SK-N-SH (cell line): ENCODE data around the gene TBCD. TPM values are rescaled to one million over a fixed set of nuclear protein-coding genes. Genes with fewer than 3 reads are reported as not detected.

ENCODE experiments used
- CTCF ChIA-PET: fragments of 300-600, 350-600 bp; formaldehyde crosslinking; extraction: SDS; loops from one replicate; lab custom pipeline; 2021; lab: Yijun Ruan, JAX
- POLR2A ChIA-PET: fragments of 350-600 bp; sonication (Branson Sonifier 250); formaldehyde crosslinking; extraction: SDS; loops from one replicate; lab custom pipeline; 2020; ENCODE audit warnings: antibody characterized with exemption, inconsistent platforms; lab: Yijun Ruan, JAX
- DNase-seq: peaks from one replicate; pipeline ENCODE4 v3.0.0; 2012
- H2AFZ ChIP-seq: fragments of 200-600 bp; sonication (generic); 2 replicates; pipeline ENCODE4 v1.8.1; 2016; ENCODE audit warnings: antibody characterized with exemption, mild to moderate bottlenecking, low read depth
- H3F3A ChIP-seq: fragments of 200-600 bp; sonication (generic); replicated peaks from 2 replicates; pipeline ENCODE3; 2016; ENCODE audit warnings: antibody characterized with exemption, mild to moderate bottlenecking; ENCODE audit not compliant: insufficient read depth
- H3K27ac ChIP-seq, 2 experiments: fragments of 200-500 bp in 1 of 2; fragments of 200-600 bp in 1 of 2; sonication (Bioruptor generic) in 1 of 2; sonication (generic), shearing (Covaris generic) in 1 of 2; 2 replicates each; pipeline versions ENCODE4 v1.5.1 to v1.6.1; 2014 to 2016; ENCODE audit warnings: low read depth in 2 of 2, inconsistent platforms in 1 of 2, low read length in 1 of 2, mild to moderate bottlenecking in 1 of 2, mixed read lengths in 1 of 2
- H3K27me3 ChIP-seq: fragments of 200-600 bp; sonication (generic), shearing (Covaris generic); 2 replicates; pipeline ENCODE4 v1.6.1; 2016; ENCODE audit warnings: mixed run types; ENCODE audit not compliant: insufficient read depth
- H3K36me3 ChIP-seq, 2 experiments: fragments of 200-500 bp in 1 of 2; fragments of 200-600 bp in 1 of 2; sonication (Bioruptor generic) in 1 of 2; sonication (generic) in 1 of 2; replicated peaks in 1 of 2; 2 replicates each; pipeline versions ENCODE3 to v1.5.1; 2014 to 2016; ENCODE audit warnings: low read length in 1 of 2, mild to moderate bottlenecking in 1 of 2; ENCODE audit not compliant: insufficient read depth in 2 of 2, control insufficient read depth in 1 of 2
- H3K4me1 ChIP-seq, 2 experiments: fragments of 200-500 bp in 1 of 2; fragments of 200-600 bp in 1 of 2; sonication (Bioruptor generic) in 1 of 2; sonication (generic), shearing (Covaris generic) in 1 of 2; 2 replicates each; pipeline versions ENCODE4 v1.5.1 to v1.6.1; 2014 to 2016; ENCODE audit warnings: low read depth in 1 of 2, low read length in 1 of 2, mixed run types in 1 of 2; ENCODE audit not compliant: insufficient read depth in 2 of 2, control insufficient read depth in 1 of 2
- H3K4me2 ChIP-seq: fragments of 200-600 bp; sonication (generic), shearing (Covaris generic); 2 replicates; pipeline ENCODE4 v1.6.1; 2017; ENCODE audit warnings: mixed run types
- H3K4me3 ChIP-seq, 2 experiments: fragments of 200-500 bp in 1 of 2; fragments of 200-600 bp in 1 of 2; sonication (Bioruptor generic) in 1 of 2; sonication (generic), shearing (Covaris generic) in 1 of 2; 2 replicates each; pipeline versions ENCODE4 v1.5.1 to v1.8.1; 2014 to 2016; ENCODE audit warnings: low read depth in 2 of 2, inconsistent platforms in 1 of 2, low read length in 1 of 2, mild to moderate bottlenecking in 1 of 2, mixed read lengths in 1 of 2, moderate library complexity in 1 of 2
- H3K79me2 ChIP-seq: fragments of 200-600 bp; sonication (generic); 2 replicates; pipeline ENCODE4 v1.8.1; 2017; ENCODE audit warnings: mild to moderate bottlenecking; ENCODE audit not compliant: insufficient read depth
- H3K9ac ChIP-seq: fragments of 200-600 bp; sonication (generic); 2 replicates; pipeline ENCODE4 v1.6.1; 2017; ENCODE audit warnings: mixed run types
- H3K9me2 ChIP-seq: fragments of 200-600 bp; sonication (generic); 2 replicates; pipeline ENCODE4 v1.6.1; 2017; ENCODE audit warnings: mixed run types
- H3K9me3 ChIP-seq: fragments of 200-600 bp; sonication (generic); 2 replicates; pipeline ENCODE4 v1.6.1; 2017; ENCODE audit warnings: mixed run types, mild to moderate bottlenecking, moderate library complexity
- H4K20me1 ChIP-seq: fragments of 200-600 bp; sonication (generic); 2 replicates; pipeline ENCODE4 v1.6.1; 2017; ENCODE audit warnings: mild to moderate bottlenecking, mixed run types; ENCODE audit not compliant: insufficient read depth
- CHD2 ChIP-seq: fragments of 150-350 bp; IDR thresholded peaks from 2 replicates; pipeline ENCODE4 v1.6.1; 2018; ENCODE audit warnings: low read length; ENCODE audit not compliant: partially characterized antibody
- CTCF ChIP-seq: fragments of 200-600 bp; sonication (generic); IDR thresholded peaks from 2 replicates; pipeline ENCODE4 v1.6.1; 2017; ENCODE audit warnings: antibody characterized with exemption, mild to moderate bottlenecking, moderate library complexity
- EP300 ChIP-seq, 2 experiments: IDR thresholded peaks; 2 replicates each; pipeline versions ENCODE4 v1.4.0 to v1.6.1; 2012; ENCODE audit warnings: borderline replicate concordance in 1 of 2, low read depth in 1 of 2, low read length in 1 of 2
- EZH2phosphoT487 ChIP-seq: fragments of 200-600 bp; sonication (generic); IDR thresholded peaks from 2 replicates; pipeline ENCODE4 v1.6.1; 2017; ENCODE audit warnings: low read depth, mixed run types, mild to moderate bottlenecking, antibody characterized with exemption, moderate library complexity, borderline replicate concordance
- FOSL2 ChIP-seq: IDR thresholded peaks from 2 replicates; pipeline ENCODE4 v1.4.0; 2012; ENCODE audit warnings: low read depth, mild to moderate bottlenecking, moderate library complexity, borderline replicate concordance
- FOXJ3 ChIP-seq: sonication (generic); formaldehyde crosslinking; IDR thresholded peaks from 2 replicates; pipeline ENCODE4 v1.5.1; 2020; ENCODE audit warnings: mild to moderate bottlenecking, missing genetic modification reagents
- FOXM1 ChIP-seq: IDR thresholded peaks from 2 replicates; pipeline ENCODE4 v1.4.0; 2012; ENCODE audit warnings: low read depth, mild to moderate bottlenecking
- JUND ChIP-seq: IDR thresholded peaks from 2 replicates; pipeline ENCODE4 v1.4.0; 2012
- MAX ChIP-seq: IDR thresholded peaks from 2 replicates; pipeline ENCODE4 v1.4.0; 2012; ENCODE audit warnings: low read depth
- MEF2A ChIP-seq: IDR thresholded peaks from 2 replicates; pipeline ENCODE4 v1.4.0; 2012; ENCODE audit warnings: low read depth, borderline replicate concordance
- NFIC ChIP-seq: IDR thresholded peaks from 2 replicates; pipeline ENCODE4 v1.4.0; 2012; ENCODE audit warnings: borderline replicate concordance
- PBX3 ChIP-seq: IDR thresholded peaks from 2 replicates; pipeline ENCODE4; 2012
- POLR2AphosphoS5 ChIP-seq: IDR thresholded peaks from 2 replicates; pipeline ENCODE4 v1.6.1; 2012; ENCODE audit warnings: low read depth, low read length
- RAD21 ChIP-seq: IDR thresholded peaks from 2 replicates; pipeline ENCODE4 v1.6.1; 2012; ENCODE audit warnings: mild to moderate bottlenecking, low read length
- REST ChIP-seq: IDR thresholded peaks from 2 replicates; pipeline ENCODE4 v1.6.1; 2012; ENCODE audit warnings: mild to moderate bottlenecking, low read depth, low read length, moderate library complexity
- RFX5 ChIP-seq: IDR thresholded peaks from 2 replicates; pipeline ENCODE4 v1.6.1; 2012; ENCODE audit warnings: mild to moderate bottlenecking, improper control_type of control experiment, low read length
- RXRA ChIP-seq: IDR thresholded peaks from 2 replicates; pipeline ENCODE4 v1.4.0; 2012; ENCODE audit warnings: low read depth, mild to moderate bottlenecking, borderline replicate concordance
- SMC3 ChIP-seq: IDR thresholded peaks from 2 replicates; pipeline ENCODE4 v1.6.1; 2012; ENCODE audit warnings: low read depth, low read length, improper control_type of control experiment
- USF1 ChIP-seq: IDR thresholded peaks from 2 replicates; pipeline ENCODE4 v1.4.0; 2012; ENCODE audit warnings: low read depth, borderline replicate concordance
- YY1 ChIP-seq: IDR thresholded peaks from 2 replicates; pipeline ENCODE4 v1.4.0; 2012; ENCODE audit warnings: low read depth, mild to moderate bottlenecking
- WGBS: methylation state at CpG from one replicate; pipeline ENCODE4 v1.1.6; 2017; ENCODE audit warnings: low lambda C conversion rate; 5-methylcytosine and 5-hydroxymethylcytosine counted together
- polyA plus RNA-seq, 3 experiments: library from polyadenylated mRNA; depleted of rRNA; stranded (reverse); fragments of >200 nt; gene quantifications; 2 replicates each; pipeline ENCODE4 v1.2.3, GENCODE V29; 2012

TBCD gene
- polyA plus RNA-seq, 1 of the 3 experiments (the other 2 are of a cell fraction): 107 TPM

GRCh38 chr17:82915757-82916027 is 163.8 kb downstream of the TBCD start:
- no peaks in the 10 kb centered on the region for H3K79me2 ChIP-seq
- no peaks in the 10 kb centered on the region for H3K9me3 ChIP-seq
- ChIA-PET CTCF (interaction anchor here (0.5 kb wide), 1 partner anchor 16 kb away, joined by 3 read pairs; no protein-coding TSS in a partner anchor), POLR2A (no interaction called here)
- no peak overlapping the region for H3K9ac ChIP-seq
- H3K4me2 ChIP-seq: no peak overlapping the region
- TF ChIP-seq NFIC: no peak
- no peak for TF ChIP-seq JUND
- TF ChIP-seq FOXJ3 (CRISPR knock-in tag): no peak
- no peak for TF ChIP-seq CHD2
- no peak for TF ChIP-seq MAX
- no peak for TF ChIP-seq POLR2AphosphoS5
- no peak for TF ChIP-seq RAD21
- no peak for TF ChIP-seq RXRA
- TF ChIP-seq SMC3: no peak
- no peak for TF ChIP-seq FOSL2
- no peak for TF ChIP-seq USF1
- TF ChIP-seq CTCF: no peak
- TF ChIP-seq RFX5: no peak
- TF ChIP-seq MEF2A: no peak
- no peak for TF ChIP-seq EP300 (IDR thresholded peaks at IDR 0.05; ENCODE audit: borderline replicate concordance in 1 of 2, low read depth in 1 of 2, low read length in 1 of 2)
- TF ChIP-seq YY1: no peak
- TF ChIP-seq EZH2phosphoT487: no peak
- no peak for TF ChIP-seq PBX3
- TF ChIP-seq FOXM1: no peak
- no peak for TF ChIP-seq REST
- H2AFZ ChIP-seq: no peak overlapping the region
- DNase-seq: no peak
- H4K20me1 ChIP-seq: no peaks in the 10 kb centered on the region
- H3K4me3 ChIP-seq: no peak overlapping the region
- peaks cover 2 to 21% of the 10 kb centered on the region in 2 experiments for H3K36me3 ChIP-seq
- H3K27ac ChIP-seq: no peak overlapping the region
- WGBS: 94% methylated on average over 11 of the region's 11 CpGs
- no peaks in the 10 kb centered on the region for H3F3A ChIP-seq
- no peaks in the 10 kb centered on the region for H3K27me3 ChIP-seq
- no peaks in the 10 kb centered on the region for H3K9me2 ChIP-seq
- H3K4me1 ChIP-seq: no peaks in the 10 kb centered on the region
